Mucosa of stomach (tissue), 1 donor: Measurements from ENCODE around the gene CD160.

Experiments
- H3K27me3 ChIP-seq: one replicate; pipeline ENCODE4 v1.7.0; 2013; ENCODE audit warnings: mild to moderate bottlenecking, low read length; ENCODE audit not compliant: control insufficient read depth, insufficient read depth
- H3K36me3 ChIP-seq: one replicate; pipeline ENCODE4 v1.7.0; 2013; ENCODE audit warnings: low read length; ENCODE audit not compliant: control insufficient read depth, insufficient read depth
- H3K4me1 ChIP-seq: one replicate; pipeline ENCODE4 v1.7.0; 2013; ENCODE audit warnings: mild to moderate bottlenecking, low read length; ENCODE audit not compliant: control insufficient read depth, insufficient read depth
- H3K4me3 ChIP-seq: one replicate; pipeline ENCODE4 v1.7.0; 2013; ENCODE audit warnings: low read length
- H3K9ac ChIP-seq: one replicate; pipeline ENCODE4 v1.7.0; 2013; ENCODE audit warnings: mild to moderate bottlenecking, low read length, moderate library complexity
- H3K9me3 ChIP-seq: one replicate; pipeline ENCODE4 v1.7.0; 2013; ENCODE audit warnings: mild to moderate bottlenecking, low read length, moderate library complexity; ENCODE audit not compliant: control insufficient read depth
- donor health status: Pancreatic carcinoma.

The CD160 gene

DNA sequence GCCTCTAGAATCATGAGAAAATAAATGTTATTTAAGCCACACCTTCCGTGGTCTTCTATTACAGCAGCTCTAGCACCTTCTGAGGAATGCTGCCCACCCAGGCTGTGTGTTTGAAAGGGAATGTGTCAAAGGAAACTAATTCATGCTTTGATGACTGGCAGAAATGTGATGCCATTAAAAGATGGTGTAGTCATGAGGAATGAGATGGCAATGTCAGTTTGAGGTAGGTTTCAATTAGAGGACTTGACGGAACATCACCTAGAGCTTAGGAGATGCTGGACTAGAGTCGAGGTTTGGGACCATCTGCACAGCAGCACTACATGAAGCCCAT lies 22.7 kb upstream of the CD160 start:
- Histone ChIP-seq H3K36me3 (no peaks in the 10 kb centered on the region), H3K27me3 (no peaks in the 10 kb centered on the region), H3K9me3 (no peaks in the 10 kb centered on the region), H3K9ac (no peak overlapping the region), H3K4me3 (no peak overlapping the region), H3K4me1 (no peaks in the 10 kb centered on the region)

DNA sequence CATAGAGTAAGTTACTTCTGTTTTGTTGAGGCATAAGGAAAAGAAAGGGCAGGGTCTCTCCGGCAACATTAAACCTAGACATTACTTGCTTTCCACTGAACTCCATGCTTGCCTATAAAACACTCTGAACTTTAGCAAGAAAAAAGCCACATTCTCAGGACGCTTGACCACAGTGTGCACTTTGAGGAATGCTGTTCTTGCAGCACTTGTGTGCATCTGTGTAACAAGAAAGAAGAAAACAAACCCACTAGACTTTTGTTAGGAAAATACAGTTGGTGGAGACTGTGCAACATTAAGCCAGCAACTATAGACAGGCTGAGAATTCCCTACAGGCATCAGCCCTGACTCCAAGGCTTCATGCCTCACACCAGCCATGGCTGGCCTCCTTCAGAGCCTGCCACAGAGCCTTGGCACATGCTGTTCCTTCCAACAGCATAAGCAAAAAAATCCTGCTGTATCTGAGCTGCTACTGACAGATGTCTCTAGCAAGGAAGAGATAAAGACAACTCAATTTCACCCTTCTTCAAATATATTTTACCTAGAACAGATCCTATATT lies 17.9 kb upstream of the CD160 start:
- Histone ChIP-seq H3K27me3 (no peaks in the 10 kb centered on the region), H3K9ac (no peak overlapping the region), H3K36me3 (no peaks in the 10 kb centered on the region), H3K9me3 (no peaks in the 10 kb centered on the region), H3K4me1 (no peaks in the 10 kb centered on the region), H3K4me3 (no peak overlapping the region)

DNA sequence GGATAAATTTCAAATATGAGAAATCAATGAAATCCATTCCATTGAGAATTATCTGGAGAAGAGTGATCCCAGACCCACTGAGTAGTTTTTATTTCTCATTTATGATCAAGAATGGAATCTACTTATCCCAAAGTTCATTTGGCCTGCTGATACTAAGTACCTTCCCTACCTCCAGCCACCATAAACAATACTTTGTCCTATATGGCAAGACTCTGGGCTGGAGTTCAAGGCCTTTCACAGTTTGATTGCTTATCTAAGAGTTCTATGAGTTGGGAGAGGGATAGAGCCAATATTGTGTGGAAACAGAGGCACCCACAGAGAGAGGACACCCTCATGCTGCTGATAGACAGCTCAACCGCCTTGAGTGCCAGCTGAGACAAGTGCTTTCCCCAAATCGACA lies 17.2 kb upstream of the CD160 start:
- Histone ChIP-seq H3K4me1 (no peaks in the 10 kb centered on the region), H3K9ac (no peak overlapping the region), H3K27me3 (no peaks in the 10 kb centered on the region), H3K4me3 (no peak overlapping the region), H3K9me3 (no peaks in the 10 kb centered on the region), H3K36me3 (no peaks in the 10 kb centered on the region)

DNA sequence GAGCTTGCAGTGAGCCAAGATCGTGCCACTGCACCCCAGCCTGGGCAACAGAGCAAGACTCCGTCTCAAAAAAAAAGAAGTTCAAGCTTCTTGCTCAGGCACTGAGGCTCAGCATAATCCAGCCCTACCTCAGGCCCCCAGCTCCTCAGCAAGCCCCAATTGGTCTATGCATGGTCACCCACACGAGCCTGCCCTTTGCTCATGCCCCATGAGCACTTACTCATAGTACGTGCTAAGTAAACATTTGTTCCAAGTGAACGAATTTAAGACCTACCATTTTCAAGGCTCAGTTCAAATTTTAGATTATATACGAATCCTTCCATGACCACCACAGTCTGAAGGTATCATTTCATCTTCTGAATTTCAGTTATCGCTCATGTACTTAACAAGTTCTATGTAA lies 16.5 kb upstream of the CD160 start:
- no peak overlapping the region for H3K9ac ChIP-seq
- H3K27me3 ChIP-seq = no peaks in the 10 kb centered on the region
- no peaks in the 10 kb centered on the region for H3K36me3 ChIP-seq
- peaks cover 5% of the 10 kb centered on the region for H3K4me1 ChIP-seq
- no peak overlapping the region for H3K4me3 ChIP-seq
- no peaks in the 10 kb centered on the region for H3K9me3 ChIP-seq

DNA sequence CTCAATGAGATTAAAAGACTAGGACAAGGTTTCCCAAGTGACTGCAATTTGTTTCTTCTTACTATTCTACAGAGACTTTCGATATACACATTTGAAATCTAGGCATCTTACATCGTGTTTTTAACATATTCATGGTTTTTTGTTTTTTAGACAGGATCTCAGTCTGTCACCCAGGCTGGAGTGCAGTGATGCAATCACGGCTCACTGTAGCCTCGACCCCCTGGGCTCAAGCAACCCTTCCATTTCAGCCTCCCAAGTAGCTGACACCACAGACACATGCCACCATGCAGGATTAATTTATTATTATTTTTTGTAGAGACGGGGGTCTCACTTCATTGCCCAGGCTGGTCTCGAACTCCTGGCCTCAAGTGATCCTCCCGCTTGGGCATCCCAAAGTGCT lies 13.7 kb upstream of the CD160 start:
- H3K9ac ChIP-seq = no peak overlapping the region
- H3K36me3 ChIP-seq = no peaks in the 10 kb centered on the region
- H3K27me3 ChIP-seq = no peaks in the 10 kb centered on the region
- no peaks in the 10 kb centered on the region for H3K9me3 ChIP-seq
- H3K4me1 ChIP-seq = peaks cover 7% of the 10 kb centered on the region
- H3K4me3 ChIP-seq = no peak overlapping the region

DNA sequence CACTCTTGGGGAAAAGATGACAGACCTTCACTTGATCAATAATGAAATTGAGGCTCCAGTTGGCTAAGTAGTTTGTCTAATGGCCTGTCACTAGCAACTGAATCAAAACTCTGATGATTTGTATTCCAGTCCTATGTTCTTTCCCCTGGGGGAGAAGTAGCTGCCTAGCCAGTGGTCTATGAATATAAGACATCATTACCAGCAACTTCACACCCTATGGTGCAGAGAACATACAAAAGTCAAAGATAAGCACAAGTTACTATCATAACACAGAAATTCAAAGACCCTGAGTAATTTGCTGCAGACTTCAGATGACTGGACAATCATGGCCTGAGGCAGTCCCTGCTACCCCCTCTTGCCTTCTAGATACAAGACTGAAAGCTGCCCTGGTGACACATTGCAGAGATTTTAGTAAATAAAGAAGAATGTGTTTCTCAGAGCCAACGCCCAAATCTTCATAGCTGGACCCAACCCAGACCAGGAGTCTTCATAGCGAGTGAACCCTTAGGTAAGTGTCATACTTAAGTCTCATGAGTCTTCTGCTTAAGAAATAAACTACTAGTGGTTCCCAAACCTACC lies 13.1 kb upstream of the CD160 start:
- Histone ChIP-seq H3K4me3 (no peak overlapping the region), H3K27me3 (no peaks in the 10 kb centered on the region), H3K4me1 (peaks cover 10% of the 10 kb centered on the region), H3K9ac (no peak overlapping the region), H3K36me3 (no peaks in the 10 kb centered on the region), H3K9me3 (no peaks in the 10 kb centered on the region)

DNA sequence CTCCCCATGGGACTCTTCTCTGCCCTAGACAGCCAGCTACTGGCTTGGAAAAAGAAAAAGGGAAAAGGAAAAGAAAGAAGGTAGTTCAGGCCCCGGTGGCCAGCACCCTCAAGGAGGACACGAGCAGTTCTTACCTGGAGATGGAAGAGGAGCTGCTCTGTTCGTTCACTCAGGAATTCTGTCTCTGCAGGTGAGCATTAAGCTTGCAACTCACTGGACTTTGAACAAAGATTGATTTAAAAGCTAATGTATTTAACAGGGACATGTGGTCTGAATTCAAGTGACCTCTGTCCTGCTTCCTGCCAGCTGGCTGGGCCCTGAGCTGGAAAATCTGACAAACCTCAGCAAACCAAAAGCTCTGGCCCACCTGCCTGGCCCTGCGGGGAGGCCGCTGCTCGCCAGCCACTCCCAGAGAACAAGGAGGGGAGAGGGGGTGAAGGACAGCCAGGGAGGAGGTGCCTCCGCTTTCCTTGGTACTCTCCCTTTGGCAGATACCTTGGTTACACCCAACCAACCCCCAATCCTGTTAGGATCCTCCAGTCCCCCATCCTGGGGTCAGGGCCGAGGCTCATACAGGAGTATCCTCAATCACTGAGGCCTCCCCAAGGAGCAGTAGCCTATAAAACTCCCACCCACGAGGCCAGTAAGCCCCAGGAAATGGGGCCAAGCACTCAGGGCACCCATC lies 12.0 kb upstream of the CD160 start, which contains the start of gene PDZK1:
Gene PDZK1, minus strand, starts transcription at position 186 of the 685 bp plus-strand sequence. CDS start 19,347 bp downstream, outside the sequence.
- Histone ChIP-seq H3K9me3 (no peaks in the 10 kb centered on the region), H3K4me1 (peaks cover 15% of the 10 kb centered on the region), H3K9ac (no peak within 1 kb of the TSS), H3K27me3 (no peaks in the 10 kb centered on the region), H3K36me3 (no peaks in the 10 kb centered on the region), H3K4me3 (no peak within 1 kb of the TSS)

DNA sequence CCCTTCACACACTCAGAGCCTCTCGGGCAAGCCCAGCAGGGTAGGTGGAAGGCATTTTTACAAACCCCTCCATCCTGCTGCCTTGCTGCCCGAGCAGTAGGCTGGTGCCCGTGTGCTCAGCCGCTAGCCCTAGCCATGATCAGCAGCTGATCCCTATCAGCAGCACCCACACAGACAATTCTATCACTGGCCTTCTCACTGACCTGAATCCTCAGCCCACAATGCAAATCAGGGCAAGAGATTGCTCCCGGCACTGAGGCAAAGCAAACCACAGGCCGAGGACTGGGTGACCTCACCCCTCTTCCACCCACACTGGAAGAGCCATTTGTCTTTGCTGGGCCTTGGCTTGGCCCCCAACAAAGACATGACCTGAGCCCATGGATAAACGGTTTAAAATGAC lies 11.2 kb upstream of the CD160 start:
- Histone ChIP-seq H3K4me3 (no peak overlapping the region), H3K9ac (no peak overlapping the region), H3K36me3 (no peaks in the 10 kb centered on the region), H3K4me1 (peaks cover 15% of the 10 kb centered on the region), H3K9me3 (no peaks in the 10 kb centered on the region), H3K27me3 (no peaks in the 10 kb centered on the region)

DNA sequence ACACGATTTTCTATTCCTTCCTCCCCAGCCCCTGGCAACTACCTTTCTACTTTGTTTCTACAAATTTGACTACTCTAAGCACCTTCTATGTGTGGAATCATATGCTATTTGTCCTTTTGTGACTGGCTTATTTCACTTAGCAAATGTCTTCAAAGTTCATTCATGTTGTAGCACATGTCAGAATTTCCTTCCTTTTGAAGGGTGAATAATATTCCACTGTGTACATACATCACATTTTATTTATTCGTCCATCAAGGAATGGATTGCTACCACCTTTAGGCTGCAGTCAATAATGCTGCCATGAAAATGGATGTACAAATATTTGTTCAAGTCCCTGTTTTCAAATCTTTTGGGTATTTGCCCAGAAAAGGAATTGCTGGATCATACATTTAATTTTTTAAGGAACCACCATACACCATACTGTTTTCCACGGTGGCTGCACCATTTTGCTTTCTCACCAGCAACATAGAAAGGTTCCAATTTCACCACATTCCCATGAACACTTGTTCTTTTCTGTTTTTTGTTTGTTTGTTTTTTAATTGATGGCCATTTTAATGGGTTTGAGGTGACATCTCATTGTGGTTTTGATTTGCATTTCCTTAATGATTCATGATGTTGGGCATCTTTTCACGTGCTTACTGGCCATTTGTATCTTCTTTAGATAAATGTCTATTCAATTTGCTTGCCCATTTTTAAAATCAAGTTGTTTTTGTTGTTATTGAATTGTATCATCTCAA lies 8.8 kb upstream of the CD160 start:
- no peak overlapping the region for H3K9ac ChIP-seq
- no peaks in the 10 kb centered on the region for H3K36me3 ChIP-seq
- H3K27me3 ChIP-seq = no peaks in the 10 kb centered on the region
- H3K9me3 ChIP-seq = no peaks in the 10 kb centered on the region
- peaks cover 15% of the 10 kb centered on the region for H3K4me1 ChIP-seq
- no peak overlapping the region for H3K4me3 ChIP-seq

DNA sequence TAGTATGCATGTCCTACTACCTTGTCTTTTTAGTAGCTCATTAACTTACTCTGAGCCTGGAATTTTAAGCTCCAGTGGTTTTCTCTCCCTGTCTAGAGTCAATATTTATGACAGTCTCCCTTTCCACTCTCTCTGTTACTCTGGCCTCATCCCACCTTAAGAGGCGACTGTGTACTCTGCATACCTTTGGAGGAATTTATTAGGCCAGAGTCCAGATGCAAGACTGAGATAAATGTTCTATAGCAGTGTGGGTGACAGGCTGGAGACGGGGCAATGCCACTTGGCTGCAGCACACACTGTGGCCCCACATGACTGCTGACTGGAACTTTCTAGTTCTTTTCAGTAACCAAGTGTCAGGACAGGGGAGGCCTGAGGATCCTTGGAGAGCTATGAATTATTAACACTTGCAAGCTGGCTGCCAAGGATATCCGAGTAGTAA lies 8.1 kb upstream of the CD160 start:
- Histone ChIP-seq H3K9ac (no peak overlapping the region), H3K4me3 (no peak overlapping the region), H3K27me3 (no peaks in the 10 kb centered on the region), H3K9me3 (no peaks in the 10 kb centered on the region), H3K4me1 (peaks cover 15% of the 10 kb centered on the region), H3K36me3 (no peaks in the 10 kb centered on the region)

DNA sequence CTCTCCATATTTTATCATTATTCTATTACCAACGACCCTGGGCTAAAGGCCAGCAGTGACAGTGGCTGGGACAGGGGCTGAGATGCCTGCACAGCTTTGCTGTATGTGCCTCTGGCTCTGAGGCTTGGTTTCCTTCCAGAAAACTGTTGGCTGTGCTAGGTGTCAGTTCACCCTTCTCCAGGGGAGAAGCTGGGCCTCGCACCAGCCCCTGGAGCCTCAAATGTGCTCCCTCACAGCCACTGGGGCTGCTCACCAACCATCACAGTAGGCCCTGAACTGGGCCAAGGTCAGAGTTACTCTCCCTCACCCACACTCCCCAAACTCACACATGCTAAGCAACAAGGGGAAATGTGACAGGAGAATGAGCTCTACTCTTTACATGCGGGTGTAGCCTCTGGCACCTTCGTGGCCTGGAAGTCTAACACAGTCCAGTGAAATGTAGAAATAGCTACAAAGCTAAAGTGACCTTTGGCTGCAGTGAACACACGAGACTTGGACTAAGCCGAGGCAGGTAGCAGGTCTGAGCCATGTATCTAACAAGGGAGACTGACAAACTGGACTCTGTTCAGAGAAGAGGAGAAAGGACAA lies 4.7 kb upstream of the CD160 start:
- Histone ChIP-seq H3K9ac (no peak overlapping the region), H3K27me3 (peaks cover 4% of the 10 kb centered on the region), H3K4me1 (peaks cover 8% of the 10 kb centered on the region), H3K36me3 (no peaks in the 10 kb centered on the region), H3K9me3 (no peaks in the 10 kb centered on the region), H3K4me3 (no peak overlapping the region)
